Measurements from ENCODE around the gene ATP2C1.
A peak's percentile ranks its signal among the peaks of the same experiment; 100 is the strongest.

ATP2C1 gene

GRCh38 chr3:130991126-130991525 lies 97.2 kb downstream of the ATP2C1 start:
- DNase-seq = peak; percentile 5

- no peak for DNase-seq
Measured at GRCh38 chr3:130992344-130992743, 98.5 kb downstream of the ATP2C1 start.

GRCh38 chr3:130997289-130997688 lies 103.4 kb downstream of the ATP2C1 start:
- DNase-seq = no peak

- no peak for DNase-seq
Measured at GRCh38 chr3:131001071-131001470, 107.2 kb downstream of the ATP2C1 start.

GRCh38 chr3:131004603-131005002 lies 110.7 kb downstream of the ATP2C1 start:
- DNase-seq = no peak

GRCh38 chr3:131007256-131007655 lies 113.4 kb downstream of the ATP2C1 start:
- DNase-seq = no peak

GRCh38 chr3:131007782-131008181 lies 113.9 kb downstream of the ATP2C1 start:
- no peak for DNase-seq

- no peak for DNase-seq
Measured at GRCh38 chr3:131008326-131008725, 114.4 kb downstream of the ATP2C1 start.

GRCh38 chr3:131009698-131010097 lies 115.8 kb downstream of the ATP2C1 start:
- DNase-seq = no peak

- DNase-seq = no peak
Measured at GRCh38 chr3:131018970-131019369, 125.1 kb downstream of the ATP2C1 start.

GRCh38 chr3:131020122-131020693 lies 126.3 kb downstream of the ATP2C1 start:
- no peak for DNase-seq

GRCh38 chr3:131025539-131025938 lies 131.7 kb downstream of the ATP2C1 start:
- DNase-seq = no peak

- DNase-seq = peak; percentile 90
Measured at GRCh38 chr3:131026321-131027151, 132.7 kb downstream of the ATP2C1 start, which contains the start of the genes ASTE1 and NEK11. Gene ASTE1, minus strand, starts transcription at chr3:131026825. Its CDS starts 1,519 bp downstream, at chr3:131025306. Gene NEK11, plus strand, starts transcription at chr3:131026877. Its CDS starts 2,832 bp downstream, at chr3:131029709.

GRCh38 chr3:131028844-131029243 lies 135.0 kb downstream of the ATP2C1 start:
- no peak for DNase-seq

GRCh38 chr3:131031660-131032059 lies 137.8 kb downstream of the ATP2C1 start:
- no peak for DNase-seq

- DNase-seq = no peak
Measured at GRCh38 chr3:131033480-131034080, 139.7 kb downstream of the ATP2C1 start.

GRCh38 chr3:131036200-131036816 lies 142.4 kb downstream of the ATP2C1 start:
- no peak for DNase-seq

GRCh38 chr3:131036986-131037385 lies 143.1 kb downstream of the ATP2C1 start:
- no peak for DNase-seq

GRCh38 chr3:131038326-131038725 lies 144.4 kb downstream of the ATP2C1 start:
- no peak for DNase-seq

GRCh38 chr3:131042271-131042985 lies 148.5 kb downstream of the ATP2C1 start:
- DNase-seq = peak; percentile 5

- no peak for DNase-seq
Measured at GRCh38 chr3:131047582-131047981, 153.7 kb downstream of the ATP2C1 start.

GRCh38 chr3:131048030-131048429 lies 154.1 kb downstream of the ATP2C1 start:
- DNase-seq = no peak

GRCh38 chr3:131050001-131050400 lies 156.1 kb downstream of the ATP2C1 start:
- DNase-seq = no peak
